Stromal cell of bone marrow (primary cell): Measurements from ENCODE around the gene ARF3.
"Not testable (repeated sequence)": the region's sequence is repeated elsewhere in the genome, so short reads cannot be mapped to it uniquely, and the experiment has no call there.

Source experiments
- DNase-seq: peaks from one replicate; pipeline ENCODE4 v3.0.0-alpha.2; 2012; ENCODE audit warnings: low read depth

Gene ARF3

GRCh38 chr12:48929551-48929950, 27.7 kb downstream of the ARF3 start:
- no peak for DNase-seq

GRCh38 chr12:48927261-48927660, 30.0 kb downstream of the ARF3 start:
- no peak for DNase-seq

- DNase-seq, result no peak
Observed at GRCh38 chr12:48925304-48926011, 31.8 kb downstream of the ARF3 start, which contains the start of gene FKBP11. TSS of gene FKBP11 (minus strand) at chr12:48925492. CDS start at chr12:48925428, 64 bp downstream.

- no peak for DNase-seq
Observed at GRCh38 chr12:48924617-48925303, 32.5 kb downstream of the ARF3 start.

GRCh38 chr12:48923117-48923516, 34.2 kb downstream of the ARF3 start:
- DNase-seq, result no peak

- DNase-seq, result no peak
Observed at GRCh38 chr12:48917857-48918537, 39.3 kb downstream of the ARF3 start.

GRCh38 chr12:48910196-48910595, 47.1 kb downstream of the ARF3 start:
- no peak for DNase-seq

- DNase-seq, result not testable (repeated sequence)
Observed at GRCh38 chr12:48909698-48910097, 47.6 kb downstream of the ARF3 start.

GRCh38 chr12:48907245-48907644, 50.0 kb downstream of the ARF3 start:
- no peak for DNase-seq

- peak; percentile 77 for DNase-seq
Observed at GRCh38 chr12:48903982-48904411, 53.3 kb downstream of the ARF3 start.

- DNase-seq, result no peak
Observed at GRCh38 chr12:48903363-48903981, 53.8 kb downstream of the ARF3 start.

GRCh38 chr12:48901278-48901677, 56.0 kb downstream of the ARF3 start:
- peak; percentile 33 for DNase-seq

- DNase-seq, result no peak
Observed at GRCh38 chr12:48899651-48900050, 57.6 kb downstream of the ARF3 start.

GRCh38 chr12:48894271-48894670, 63.0 kb downstream of the ARF3 start:
- no peak for DNase-seq

GRCh38 chr12:48890657-48891418, 66.4 kb downstream of the ARF3 start:
- no peak for DNase-seq

GRCh38 chr12:48889679-48890078, 67.6 kb downstream of the ARF3 start:
- no peak for DNase-seq
